Measurements from ENCODE around the gene FGGY.

The FGGY gene

GRCh38 chr1:59596432-59596831 lies 299.5 kb downstream of the FGGY start:
- no peak for TF ChIP-seq CTCF (IDR thresholded peaks at IDR 0.05; ENCODE audit: low read length, missing control alignments)
- peak; percentile 84 for DNase-seq (ENCODE audit: low read depth)
- H3K4me3 ChIP-seq (replicated peaks; ENCODE audit: low read depth, low read length), result no peak overlapping the region

DNA sequence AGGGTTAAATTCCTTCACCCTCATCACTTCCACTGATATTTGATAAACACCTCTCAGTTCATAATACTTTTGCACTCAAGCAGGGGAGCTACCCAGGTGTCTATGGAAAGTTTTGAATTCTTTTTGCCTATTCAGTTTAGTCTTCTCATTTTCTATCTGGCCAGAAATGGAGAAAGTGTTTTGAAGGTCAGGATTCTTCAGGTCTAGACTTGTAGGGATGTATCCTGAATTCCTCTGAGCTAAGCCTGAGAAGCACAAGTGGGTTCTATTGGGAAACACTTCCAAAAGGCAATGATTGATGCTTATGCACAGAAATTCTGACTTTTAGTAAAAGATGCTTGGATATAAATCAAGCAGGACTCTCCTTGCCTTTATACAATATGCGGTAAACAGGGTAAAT lies 300.1 kb downstream of the FGGY start:
- DNase-seq (ENCODE audit: low read depth), result no peak
- H3K4me3 ChIP-seq (replicated peaks; ENCODE audit: low read depth, low read length), result no peak overlapping the region
- TF ChIP-seq CTCF (IDR thresholded peaks at IDR 0.05; ENCODE audit: low read length, missing control alignments), result no peak

DNA sequence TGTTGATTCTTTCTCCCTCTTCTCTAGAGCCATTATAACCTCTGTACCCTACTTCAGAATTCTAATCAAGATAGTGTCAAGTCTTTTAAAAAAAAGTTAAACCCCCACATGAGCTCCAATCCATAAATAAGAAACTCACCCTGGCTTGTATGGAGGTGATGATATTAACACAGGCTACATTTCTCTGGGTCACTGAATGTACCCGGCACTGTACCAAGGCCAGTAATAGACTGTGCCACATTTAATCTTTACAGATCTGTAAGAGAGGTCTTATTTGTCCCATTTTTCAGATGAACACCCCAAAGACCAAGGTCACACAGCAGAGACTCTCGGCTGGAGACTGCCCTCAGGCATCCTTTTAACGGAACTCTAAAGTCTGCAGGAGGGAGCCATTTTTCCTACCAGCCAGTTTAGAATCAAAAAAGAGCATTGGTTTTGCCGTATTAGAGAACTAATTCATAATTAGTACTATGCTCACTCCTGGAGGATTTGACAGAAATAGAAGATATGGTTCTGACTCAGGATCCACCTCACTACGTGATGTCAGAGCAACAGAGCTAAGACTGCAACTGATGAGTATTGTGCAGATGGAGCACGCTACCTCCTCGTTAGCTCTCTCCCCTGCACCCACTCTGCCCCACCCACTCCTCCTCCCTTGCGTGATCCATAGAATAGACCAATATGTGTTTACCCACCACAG lies 300.7 kb downstream of the FGGY start:
- TF ChIP-seq CTCF (IDR thresholded peaks at IDR 0.05; ENCODE audit: low read length, missing control alignments), result no peak
- DNase-seq (ENCODE audit: low read depth), result no peak
- no peak overlapping the region for H3K4me3 ChIP-seq (replicated peaks; ENCODE audit: low read depth, low read length)

GRCh38 chr1:59598120-59598440 lies 301.2 kb downstream of the FGGY start:
- TF ChIP-seq CTCF (IDR thresholded peaks at IDR 0.05; ENCODE audit: low read length, missing control alignments), result no peak
- DNase-seq (ENCODE audit: low read depth), result no peak
- H3K4me3 ChIP-seq (replicated peaks; ENCODE audit: low read depth, low read length), result no peak overlapping the region

GRCh38 chr1:59601041-59601441 lies 304.1 kb downstream of the FGGY start:
- H3K4me3 ChIP-seq (replicated peaks; ENCODE audit: low read depth, low read length), result no peak overlapping the region
- no peak for DNase-seq (ENCODE audit: low read depth)
- TF ChIP-seq CTCF (IDR thresholded peaks at IDR 0.05; ENCODE audit: low read length, missing control alignments), result no peak

GRCh38 chr1:59601811-59602210 lies 304.9 kb downstream of the FGGY start:
- no peak for DNase-seq (ENCODE audit: low read depth)
- no peak overlapping the region for H3K4me3 ChIP-seq (replicated peaks; ENCODE audit: low read depth, low read length)
- no peak for TF ChIP-seq CTCF (IDR thresholded peaks at IDR 0.05; ENCODE audit: low read length, missing control alignments)

DNA sequence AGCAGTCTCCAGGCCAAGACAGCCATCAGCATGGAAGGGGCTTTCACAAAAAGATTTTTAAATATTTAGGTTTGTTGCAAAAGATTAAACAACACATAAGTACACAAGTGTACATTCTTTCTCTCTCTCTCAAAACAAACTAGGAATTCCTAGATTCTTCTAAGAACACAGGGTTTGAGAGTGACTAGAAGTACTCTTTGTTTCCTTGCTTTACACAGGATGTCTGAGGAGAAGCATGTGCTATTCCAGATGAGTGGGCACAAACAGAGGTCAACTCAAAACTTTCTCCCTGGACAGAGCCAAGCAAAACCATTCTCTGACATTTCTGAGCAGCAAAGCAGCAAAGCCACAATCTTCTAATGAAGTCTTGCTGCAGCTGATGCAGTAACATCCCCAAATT lies 307.3 kb downstream of the FGGY start:
- no peak overlapping the region for H3K4me3 ChIP-seq (replicated peaks; ENCODE audit: low read depth, low read length)
- TF ChIP-seq CTCF (IDR thresholded peaks at IDR 0.05; ENCODE audit: low read length, missing control alignments), result no peak
- no peak for DNase-seq (ENCODE audit: low read depth)
